HCT116 (cell line): Measurements from ENCODE around the gene CORO7. TPM values are rescaled to one million over a fixed set of nuclear protein-coding genes. Genes with fewer than 3 reads are reported as not detected.

Experiments used
- ATAC-seq: fragments of 200-7000 bp; cut with Tn5 transposase; 2 replicates; pipeline ENCODE4 v1.9.1; 2020; ENCODE audit warnings: mild to moderate bottlenecking, moderate library complexity
- BruUV-seq: library from RNA; stranded (reverse); fragments of 400-500 nt; replicated peaks from 2 replicates; lab custom pipeline; 2021; lab: Mats Ljungman, UMichigan
- CTCF ChIA-PET: fragments of 300-600 bp; sonication (Branson Sonifier 250); formaldehyde crosslinking; loops from one replicate; lab custom pipeline; 2021; ENCODE audit warnings: antibody characterized with exemption; lab: Charles Lee
- POLR2A ChIA-PET: fragments of 300-600, 350-600 bp; sonication (Branson Sonifier 250); formaldehyde crosslinking; loops from one replicate; lab custom pipeline; 2021; ENCODE audit warnings: antibody characterized with exemption; lab: Charles Lee
- RAD21 ChIA-PET, 2 experiments: fragments of 300-600 bp; sonication (Branson Sonifier 250); formaldehyde crosslinking; loops; one replicate each; lab custom pipeline; 2023; ENCODE audit warnings: low total read pairs in 2 of 2; ENCODE audit not compliant: uncharacterized antibody in 2 of 2, unreplicated experiment in 2 of 2, low non-redundant PET in 1 of 2; lab: Charles Lee
- DNase-seq: peaks from one replicate; pipeline ENCODE4 v3.0.0-alpha.2; 2010; ENCODE audit warnings: low read depth, low spot score
- H2AFZ ChIP-seq: fragments of 200-600 bp; shearing (Covaris generic), sonication (generic); 2 replicates; pipeline ENCODE4 v1.6.1; 2017; ENCODE audit warnings: low read depth, mixed run types, mixed read lengths, antibody characterized with exemption, low read length; ENCODE audit not compliant: poor library complexity, severe bottlenecking
- H3K27ac ChIP-seq: 2 replicates; pipeline ENCODE4 v1.5.1; 2012; ENCODE audit warnings: low read depth, low read length
- H3K27me3 ChIP-seq: fragments of 200-600 bp; sonication (generic); 2 replicates; pipeline ENCODE4 v1.6.1; 2016; ENCODE audit warnings: mixed run types, low read length, mixed read lengths; ENCODE audit not compliant: insufficient read depth
- H3K36me3 ChIP-seq, 2 experiments: fragments of 200-500 bp in 1 of 2; fragments of 200-600 bp in 1 of 2; sonication (Bioruptor generic) in 1 of 2; sonication (generic) in 1 of 2; 2 replicates each; pipeline versions ENCODE4 v1.5.1 to v1.6.1; 2014 to 2016; ENCODE audit warnings: low read length in 2 of 2, inconsistent platforms in 1 of 2, mixed read lengths in 1 of 2, mixed run types in 1 of 2; ENCODE audit not compliant: insufficient read depth in 2 of 2, control insufficient read depth in 1 of 2
- H3K4me1 ChIP-seq, 2 experiments: fragments of 200-600 bp in 1 of 2; sonication (generic) in 1 of 2; 2 replicates each; pipeline versions ENCODE4 v1.5.1 to v1.6.1; 2012 to 2017; ENCODE audit warnings: low read length in 2 of 2, inconsistent platforms in 1 of 2, mild to moderate bottlenecking in 1 of 2, mixed read lengths in 1 of 2, mixed run types in 1 of 2, moderate library complexity in 1 of 2; ENCODE audit not compliant: insufficient read depth in 2 of 2, control insufficient read depth in 1 of 2
- H3K4me2 ChIP-seq: fragments of 200-600 bp; sonication (generic); 2 replicates; pipeline ENCODE4 v1.6.1; 2017; ENCODE audit warnings: mixed run types, low read length, mixed read lengths
- H3K4me3 ChIP-seq, 2 experiments: fragments of 200-600 bp in 1 of 2; sonication (generic) in 1 of 2; replicated peaks in 1 of 2; 2 replicates each; pipeline ENCODE4 v1.5.1; 2011 to 2016; ENCODE audit warnings: low read length in 2 of 2, control low read depth in 1 of 2, low read depth in 1 of 2, mild to moderate bottlenecking in 1 of 2, mixed read lengths in 1 of 2, mixed run types in 1 of 2
- H3K79me2 ChIP-seq: fragments of 200-600 bp; sonication (generic); 2 replicates; pipeline ENCODE4 v1.6.1; 2017; ENCODE audit warnings: mild to moderate bottlenecking, mixed run types, low read length, moderate library complexity, mixed read lengths; ENCODE audit not compliant: insufficient read depth
- H3K9ac ChIP-seq: fragments of 200-600 bp; sonication (generic); 2 replicates; pipeline ENCODE4 v1.6.1; 2016; ENCODE audit warnings: low read length, mixed read lengths
- H3K9me2 ChIP-seq: fragments of 200-600 bp; sonication (generic), shearing (Covaris generic); 2 replicates; pipeline ENCODE4 v1.6.1; 2017; ENCODE audit warnings: mixed run types, mild to moderate bottlenecking, moderate library complexity; ENCODE audit not compliant: insufficient read depth
- H3K9me3 ChIP-seq, 2 experiments: fragments of 200-500 bp in 1 of 2; fragments of 200-600 bp in 1 of 2; sonication (Bioruptor generic) in 1 of 2; sonication (generic) in 1 of 2; 2 replicates each; pipeline ENCODE4 v1.6.1; 2014 to 2017; ENCODE audit warnings: low read length in 2 of 2, mixed read lengths in 2 of 2, inconsistent platforms in 1 of 2, low read depth in 1 of 2, mild to moderate bottlenecking in 1 of 2, mixed run types in 1 of 2, moderate library complexity in 1 of 2; ENCODE audit not compliant: control insufficient read depth in 1 of 2, insufficient read depth in 1 of 2
- H4K20me1 ChIP-seq: fragments of 200-600 bp; sonication (generic), shearing (Covaris generic); 2 replicates; pipeline ENCODE4 v1.6.1; 2017; ENCODE audit warnings: mixed run types, mild to moderate bottlenecking, moderate library complexity; ENCODE audit not compliant: insufficient read depth
- ATF3 ChIP-seq: IDR thresholded peaks from 2 replicates; pipeline ENCODE4 v1.6.1; 2012
- CBX3 ChIP-seq: IDR thresholded peaks from 2 replicates; pipeline ENCODE4 v1.6.1; 2012; ENCODE audit warnings: low read depth
- ELF1 ChIP-seq: IDR thresholded peaks from 2 replicates; pipeline ENCODE4 v1.6.1; 2012; ENCODE audit warnings: low read depth, borderline replicate concordance
- EZH2phosphoT487 ChIP-seq: fragments of 200-600 bp; IDR thresholded peaks from 2 replicates; pipeline ENCODE4 v1.6.1; 2018; ENCODE audit warnings: antibody characterized with exemption, borderline replicate concordance
- FOSL1 ChIP-seq: IDR thresholded peaks from 2 replicates; pipeline ENCODE4 v1.6.1; 2012; ENCODE audit warnings: low read depth
- JUND ChIP-seq: IDR thresholded peaks from 2 replicates; pipeline ENCODE4 v1.6.1; 2012
- POLR2AphosphoS5 ChIP-seq: IDR thresholded peaks from 2 replicates; pipeline ENCODE4 v1.6.1; 2011; ENCODE audit warnings: mild to moderate bottlenecking, low read depth, low read length, moderate library complexity
- RAD21 ChIP-seq: IDR thresholded peaks from 2 replicates; pipeline ENCODE4 v1.6.1; 2012; ENCODE audit warnings: low read depth, mild to moderate bottlenecking
- SP1 ChIP-seq: IDR thresholded peaks from 2 replicates; pipeline ENCODE4 v1.6.1; 2012; ENCODE audit warnings: low read depth
- TCF7L2 ChIP-seq: IDR thresholded peaks from 2 replicates; pipeline ENCODE4 v1.7.0; 2011; ENCODE audit warnings: borderline replicate concordance, inconsistent platforms; ENCODE audit not compliant: insufficient read depth, insufficient read length; ENCODE audit errors: extremely low read depth
- YY1 ChIP-seq: IDR thresholded peaks from 2 replicates; pipeline ENCODE4 v1.6.1; 2011; ENCODE audit warnings: low read length, low read depth, moderate library complexity, mild to moderate bottlenecking; ENCODE audit not compliant: insufficient replicate concordance; ENCODE audit errors: extremely low read depth
- ZFX ChIP-seq: fragments of 450-650 bp; IDR thresholded peaks from 2 replicates; pipeline ENCODE4 v1.6.1; 2017
- ZNF274 ChIP-seq: fragments of 200-500 bp; sonication (Bioruptor generic); IDR thresholded peaks from 2 replicates; pipeline ENCODE4 v1.6.1; 2014; ENCODE audit warnings: mild to moderate bottlenecking, low read depth, low read length, inconsistent platforms
- intact Hi-C: fragments of 100-400 bp; cut with micrococcal nuclease; formaldehyde crosslinking; loops from 2 replicates; pipeline ENCODE4 v1.10.0; 2022
- total RNA-seq: library from RNA; stranded (reverse); gene quantifications from one replicate; pipeline ENCODE4 v1.2.1, GENCODE V29; 2021; ENCODE audit not compliant: unreplicated experiment
- TF ChIP-seq, protein P1 (sequence below), 3 experiments: fragments of 200-600 bp in 1 of 3; sonication (generic) in 1 of 3; IDR thresholded peaks in 2 of 3; conservative IDR thresholded peaks in 1 of 3; 2 replicates each; pipeline ENCODE4 v1.5.1; 2012 to 2017; ENCODE audit warnings: low read depth in 2 of 3, low read length in 2 of 3, antibody characterized with exemption in 1 of 3, borderline replicate concordance in 1 of 3, control low read depth in 1 of 3, mild to moderate bottlenecking in 1 of 3, mixed read lengths in 1 of 3, mixed run types in 1 of 3, moderate library complexity in 1 of 3; ENCODE audit not compliant: insufficient read depth in 1 of 3

Gene CORO7
- total RNA-seq, 1 experiment from 2014 or later, result 21.3 TPM

GRCh38 chr16:4415538-4416199 is 727 bp downstream of the CORO7 start:
- Histone ChIP-seq H3K9ac (peak overlapping the region; percentile 81), H3K79me2 (peaks cover 16% of the 10 kb centered on the region), H4K20me1 (no peaks in the 10 kb centered on the region), H3K36me3 (no peaks in the 10 kb centered on the region), H3K4me3 (peak overlapping the region; percentile 60 to 78), H3K9me2 (no peaks in the 10 kb centered on the region), H2AFZ (no peak overlapping the region), H3K9me3 (no peaks in the 10 kb centered on the region), H3K27ac (peak overlapping the region; percentile 74; the same call in 1 of the 2 replicates), H3K27me3 (no peaks in the 10 kb centered on the region), H3K4me2 (peak overlapping the region; percentile 90), H3K4me1 (peaks cover 10 to 14% of the 10 kb centered on the region in 2 experiments; a peak in 3 of 4 replicates)
- TF ChIP-seq EZH2phosphoT487, result no peak
- no peak for TF ChIP-seq CBX3
- no peak for TF ChIP-seq TCF7L2
- no peak for TF ChIP-seq YY1
- TF ChIP-seq, protein P1, sequence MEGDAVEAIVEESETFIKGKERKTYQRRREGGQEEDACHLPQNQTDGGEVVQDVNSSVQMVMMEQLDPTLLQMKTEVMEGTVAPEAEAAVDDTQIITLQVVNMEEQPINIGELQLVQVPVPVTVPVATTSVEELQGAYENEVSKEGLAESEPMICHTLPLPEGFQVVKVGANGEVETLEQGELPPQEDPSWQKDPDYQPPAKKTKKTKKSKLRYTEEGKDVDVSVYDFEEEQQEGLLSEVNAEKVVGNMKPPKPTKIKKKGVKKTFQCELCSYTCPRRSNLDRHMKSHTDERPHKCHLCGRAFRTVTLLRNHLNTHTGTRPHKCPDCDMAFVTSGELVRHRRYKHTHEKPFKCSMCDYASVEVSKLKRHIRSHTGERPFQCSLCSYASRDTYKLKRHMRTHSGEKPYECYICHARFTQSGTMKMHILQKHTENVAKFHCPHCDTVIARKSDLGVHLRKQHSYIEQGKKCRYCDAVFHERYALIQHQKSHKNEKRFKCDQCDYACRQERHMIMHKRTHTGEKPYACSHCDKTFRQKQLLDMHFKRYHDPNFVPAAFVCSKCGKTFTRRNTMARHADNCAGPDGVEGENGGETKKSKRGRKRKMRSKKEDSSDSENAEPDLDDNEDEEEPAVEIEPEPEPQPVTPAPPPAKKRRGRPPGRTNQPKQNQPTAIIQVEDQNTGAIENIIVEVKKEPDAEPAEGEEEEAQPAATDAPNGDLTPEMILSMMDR (IDR thresholded peaks at IDR 0.05 in 2 of 3, conservative IDR thresholded peaks at IDR 0.05 in 1 of 3; ENCODE audit: borderline replicate concordance in 1 of 3, insufficient read depth in 1 of 3, low read depth in 2 of 3, low read length in 2 of 3), result 0 out of 6 replicates have a peak, but pooled peaks of 1 of the 3 experiments have one; percentile 0
- TF ChIP-seq RAD21, result no peak
- no peak for TF ChIP-seq FOSL1
- TF ChIP-seq ELF1, result no peak
- peak; percentile 68 for TF ChIP-seq ZFX
- no peak for TF ChIP-seq POLR2AphosphoS5
- TF ChIP-seq ATF3, result no peak
- no peak for TF ChIP-seq ZNF274
- no peak for TF ChIP-seq JUND
- TF ChIP-seq SP1, result no peak
- intact Hi-C loops, result no loop called here
- BruUV-seq, result no TSS peak
- RAD21 ChIA-PET, result interaction anchor here in 1 of 2 experiments (0.8 kb wide), 1 partner anchor 14 kb away, joined by 3 read pairs; no protein-coding TSS in a partner anchor
- POLR2A ChIA-PET, result no interaction called here
- DNase-seq (no peak), ATAC-seq (peak; percentile 43)
- CTCF ChIA-PET, result interaction anchor here (1.4 to 2.0 kb wide), 3 partner anchors 11 to 162 kb away, joined by 3 to 8 read pairs (median 6); no protein-coding TSS in a partner anchor
